ENCODE measurements around the gene RHOBTB3.

DNA sequence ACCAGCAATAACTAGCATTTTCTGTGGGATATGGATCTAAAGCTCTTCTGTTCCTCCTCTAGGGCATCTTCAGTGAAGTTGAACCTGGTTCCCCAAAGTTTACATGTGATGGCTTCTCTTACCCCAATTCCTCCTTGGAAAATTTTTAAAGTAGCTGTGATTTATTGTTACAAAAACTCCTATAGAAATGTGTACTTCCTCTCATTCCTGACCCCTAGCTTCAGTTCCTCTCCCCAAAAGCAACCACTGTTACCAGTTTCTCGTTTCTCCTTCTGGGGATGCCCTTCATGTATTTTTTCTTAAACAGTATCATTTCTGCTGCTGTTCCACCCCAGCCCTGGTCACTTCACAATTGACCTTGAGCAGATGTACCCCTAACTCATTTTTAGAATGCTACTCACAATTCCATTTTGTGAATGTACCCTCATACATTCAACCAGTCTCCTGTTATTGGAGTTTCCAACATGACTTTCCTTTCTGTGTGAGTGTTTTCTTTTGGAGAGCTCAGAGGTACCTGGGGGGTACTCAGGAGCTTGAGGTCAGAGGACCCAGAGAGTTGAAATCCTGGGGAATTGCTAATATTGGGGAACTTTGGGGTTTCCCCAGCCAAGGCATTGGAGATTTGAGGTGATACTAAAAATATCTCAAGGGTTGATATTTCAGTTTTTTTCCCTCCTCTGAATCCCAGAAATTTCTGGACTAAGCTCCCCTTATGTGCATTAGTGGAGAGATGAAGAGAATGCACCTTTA, 110.0 kb downstream of the RHOBTB3 start:
- TF ChIP-seq E2F4 (IDR thresholded peaks at IDR 0.05; ENCODE audit: low read depth, low read length) (no peak), JUNB (IDR thresholded peaks at IDR 0.05) (no peak), EP300 (IDR thresholded peaks at IDR 0.05; ENCODE audit: borderline replicate concordance in 1 of 2, control insufficient read depth in 1 of 2, low read depth in 2 of 2, low read length in 2 of 2) (no peak), CTCF (IDR thresholded peaks at IDR 0.05 in 2 of 3, conservative IDR thresholded peaks at IDR 0.05 in 1 of 3; ENCODE audit: control insufficient read depth in 2 of 3, extremely low read depth in 1 of 3, insufficient read depth in 1 of 3, low read depth in 3 of 3, low read length in 3 of 3) (no peak), SMARCA5 (IDR thresholded peaks at IDR 0.05) (no peak), POLR2A (IDR thresholded peaks at IDR 0.05; ENCODE audit: low read depth, low read length) (no peak), SIN3A (IDR thresholded peaks at IDR 0.05; ENCODE audit: low read depth, low read length) (no peak), ZNF274 (IDR thresholded peaks at IDR 0.05; ENCODE audit: insufficient read depth, insufficient read length) (no peak), EGR1 (IDR thresholded peaks at IDR 0.05; ENCODE audit: borderline replicate concordance in 1 of 2, low read depth in 2 of 2, low read length in 2 of 2) (no peak)
- TF ChIP-seq, protein P1, sequence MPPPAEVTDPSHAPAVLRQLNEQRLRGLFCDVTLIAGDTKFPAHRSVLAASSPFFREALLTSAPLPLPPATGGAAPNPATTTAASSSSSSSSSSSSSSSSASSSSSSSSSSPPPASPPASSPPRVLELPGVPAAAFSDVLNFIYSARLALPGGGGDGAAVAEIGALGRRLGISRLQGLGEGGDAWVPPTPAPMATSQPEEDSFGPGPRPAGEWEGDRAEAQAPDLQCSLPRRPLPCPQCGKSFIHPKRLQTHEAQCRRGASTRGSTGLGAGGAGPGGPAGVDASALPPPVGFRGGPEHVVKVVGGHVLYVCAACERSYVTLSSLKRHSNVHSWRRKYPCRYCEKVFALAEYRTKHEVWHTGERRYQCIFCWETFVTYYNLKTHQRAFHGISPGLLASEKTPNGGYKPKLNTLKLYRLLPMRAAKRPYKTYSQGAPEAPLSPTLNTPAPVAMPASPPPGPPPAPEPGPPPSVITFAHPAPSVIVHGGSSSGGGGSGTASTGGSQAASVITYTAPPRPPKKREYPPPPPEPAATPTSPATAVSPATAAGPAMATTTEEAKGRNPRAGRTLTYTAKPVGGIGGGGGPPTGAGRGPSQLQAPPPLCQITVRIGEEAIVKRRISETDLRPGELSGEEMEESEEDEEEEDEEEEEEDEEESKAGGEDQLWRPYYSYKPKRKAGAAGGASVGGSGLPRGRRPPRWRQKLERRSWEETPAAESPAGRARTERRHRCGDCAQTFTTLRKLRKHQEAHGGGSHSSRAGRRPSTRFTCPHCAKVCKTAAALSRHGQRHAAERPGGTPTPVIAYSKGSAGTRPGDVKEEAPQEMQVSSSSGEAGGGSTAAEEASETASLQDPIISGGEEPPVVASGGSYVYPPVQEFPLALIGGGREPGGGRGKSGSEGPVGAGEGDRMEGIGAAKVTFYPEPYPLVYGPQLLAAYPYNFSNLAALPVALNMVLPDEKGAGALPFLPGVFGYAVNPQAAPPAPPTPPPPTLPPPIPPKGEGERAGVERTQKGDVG (CRISPR knock-in tag; IDR thresholded peaks at IDR 0.05) = no peak
